Measurements from ENCODE around the gene JAKMIP3. TPM values are rescaled to one million over a fixed set of nuclear protein-coding genes. Genes with fewer than 3 reads are reported as not detected.
A peak's percentile ranks its signal among the peaks of the same experiment; 100 is the strongest.
"Not testable (repeated sequence)": the region's sequence is repeated elsewhere in the genome, so short reads cannot be mapped to it uniquely, and the experiment has no call there.

JAKMIP3 gene
- total RNA-seq, 1 experiment from 2014 or later = 0.03 TPM

- DNase-seq (ENCODE audit: low read depth, low spot score) = no peak
- in situ Hi-C loops (cut with HindIII; ENCODE audit: low pct_unique_long_range_greater_than_20kb, low sequenced_read_pairs) = no loop called here
Observed at GRCh38 chr10:132078746-132079345, 13.1 kb downstream of the JAKMIP3 start.

DNA sequence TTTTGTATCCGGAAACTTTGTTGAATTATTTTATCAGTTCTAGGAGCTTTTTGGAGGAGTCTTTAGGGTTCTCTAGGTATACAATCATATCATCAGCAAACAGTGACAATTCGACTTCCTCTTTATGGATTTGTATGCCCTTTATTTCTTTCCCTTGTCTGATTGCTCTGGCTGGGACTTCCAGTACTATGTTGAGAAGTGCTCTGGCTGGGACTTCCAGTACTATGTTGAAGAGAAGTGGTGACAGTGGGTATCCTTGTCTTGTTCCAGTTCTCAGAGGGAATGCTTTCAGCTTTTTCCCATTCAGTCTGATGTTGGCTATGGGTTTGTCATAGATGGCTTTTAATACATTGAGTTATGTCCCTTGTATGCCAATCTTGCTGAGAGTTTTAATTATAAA lies 18.6 kb downstream of the JAKMIP3 start:
- in situ Hi-C loops (cut with HindIII; ENCODE audit: low pct_unique_long_range_greater_than_20kb, low sequenced_read_pairs); DNase-seq (ENCODE audit: low read depth, low spot score): not testable (repeated sequence)

DNA sequence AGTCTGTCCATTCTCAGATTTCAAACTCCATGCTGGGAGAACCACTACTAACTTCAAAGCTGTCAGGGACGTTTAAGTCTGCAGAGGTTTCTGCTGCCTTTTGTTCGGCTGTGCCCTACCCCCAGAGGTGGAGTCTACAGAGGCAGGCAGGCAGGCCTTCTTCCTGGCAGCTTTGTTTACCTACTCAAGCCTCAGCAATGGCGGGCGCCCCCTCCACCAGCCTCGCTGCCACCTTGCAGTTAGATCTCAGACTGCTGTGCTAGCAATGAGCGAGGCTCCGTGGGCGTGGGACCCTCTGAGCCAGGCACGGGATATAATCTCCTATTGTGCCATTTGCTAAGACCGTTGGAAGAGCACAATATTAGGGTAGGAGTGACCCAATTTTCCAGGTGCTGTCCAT lies 27.5 kb downstream of the JAKMIP3 start:
- in situ Hi-C loops (cut with HindIII; ENCODE audit: low pct_unique_long_range_greater_than_20kb, low sequenced_read_pairs); DNase-seq (ENCODE audit: low read depth, low spot score): not testable (repeated sequence)

DNA sequence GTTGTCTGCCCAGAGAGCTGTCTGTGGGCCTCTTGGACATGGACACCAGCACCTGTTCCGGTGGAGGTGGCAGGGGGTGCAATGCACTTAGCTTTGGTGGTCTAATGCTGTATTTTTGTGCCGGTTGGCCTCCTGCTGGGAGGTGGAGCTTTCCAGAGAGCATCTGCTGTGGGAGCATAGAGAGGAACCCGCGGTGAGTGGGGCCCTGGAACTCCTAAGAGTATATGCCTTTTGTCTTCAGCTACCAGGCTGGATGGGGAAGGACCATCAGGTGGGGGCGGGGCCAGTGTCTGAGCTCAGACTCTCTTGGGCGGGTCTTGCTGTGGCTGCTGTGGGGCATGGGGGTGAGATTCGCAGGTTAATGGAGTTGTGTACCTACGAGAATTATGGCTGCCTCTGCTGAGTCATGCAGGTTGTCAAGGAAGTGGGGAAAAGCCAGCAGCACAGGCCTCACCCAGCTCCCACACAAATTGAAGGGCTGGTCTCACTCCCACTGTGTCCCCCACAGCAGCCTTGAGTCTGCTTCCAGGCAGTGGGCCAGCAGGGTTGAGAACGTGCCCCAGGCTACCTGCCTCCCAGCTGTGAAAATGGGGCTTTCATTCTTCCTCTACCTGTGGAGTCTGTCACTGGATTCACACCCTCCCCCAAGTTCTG lies 29.0 kb downstream of the JAKMIP3 start:
- no peak for DNase-seq (ENCODE audit: low read depth, low spot score)
- in situ Hi-C loops (cut with HindIII; ENCODE audit: low pct_unique_long_range_greater_than_20kb, low sequenced_read_pairs) = no loop called here

GRCh38 chr10:132095403-132096113 lies 29.8 kb downstream of the JAKMIP3 start:
- in situ Hi-C loops (cut with HindIII; ENCODE audit: low pct_unique_long_range_greater_than_20kb, low sequenced_read_pairs) = no loop called here
- DNase-seq (ENCODE audit: low read depth, low spot score) = no peak

DNA sequence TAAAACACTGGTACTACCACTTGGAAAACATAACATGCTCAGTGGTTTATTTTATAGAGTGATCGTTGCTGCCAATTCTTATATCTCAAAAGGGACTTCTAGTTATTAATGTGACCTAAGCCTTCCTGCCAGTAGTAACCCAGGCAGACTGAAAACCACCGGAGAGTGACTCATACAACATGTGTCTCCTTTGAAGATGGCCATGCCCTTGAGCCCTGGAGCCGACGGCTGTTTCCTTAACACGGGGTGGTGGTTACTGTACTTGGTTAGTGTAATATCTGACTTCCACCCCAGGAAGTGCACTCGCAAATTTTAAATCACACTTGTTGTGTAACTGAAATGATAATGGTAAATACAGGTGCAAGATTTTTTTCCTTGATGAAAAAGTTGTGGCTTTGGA lies 30.5 kb downstream of the JAKMIP3 start:
- peak; percentile 40 for DNase-seq (ENCODE audit: low read depth, low spot score)
- in situ Hi-C loops (cut with HindIII; ENCODE audit: low pct_unique_long_range_greater_than_20kb, low sequenced_read_pairs) = no loop called here

GRCh38 chr10:132096863-132097478 lies 31.2 kb downstream of the JAKMIP3 start:
- no peak for DNase-seq (ENCODE audit: low read depth, low spot score)
- in situ Hi-C loops (cut with HindIII; ENCODE audit: low pct_unique_long_range_greater_than_20kb, low sequenced_read_pairs) = no loop called here

GRCh38 chr10:132097609-132098377 lies 32.0 kb downstream of the JAKMIP3 start:
- in situ Hi-C loops (cut with HindIII; ENCODE audit: low pct_unique_long_range_greater_than_20kb, low sequenced_read_pairs) = no loop called here

GRCh38 chr10:132098539-132099388 lies 33.0 kb downstream of the JAKMIP3 start:
- in situ Hi-C loops (cut with HindIII; ENCODE audit: low pct_unique_long_range_greater_than_20kb, low sequenced_read_pairs) = no loop called here
- DNase-seq (ENCODE audit: low read depth, low spot score) = no peak

More at GRCh38 chr10:132097609-132098377, 32.0 kb downstream of the JAKMIP3 start:
- DNase-seq (ENCODE audit: low read depth, low spot score) = no peak

GRCh38 chr10:132099389-132100090 lies 33.8 kb downstream of the JAKMIP3 start:
- in situ Hi-C loops (cut with HindIII; ENCODE audit: low pct_unique_long_range_greater_than_20kb, low sequenced_read_pairs) = no loop called here
- DNase-seq (ENCODE audit: low read depth, low spot score) = no peak

GRCh38 chr10:132100091-132100481 lies 34.3 kb downstream of the JAKMIP3 start:
- in situ Hi-C loops (cut with HindIII; ENCODE audit: low pct_unique_long_range_greater_than_20kb, low sequenced_read_pairs) = no loop called here
- DNase-seq (ENCODE audit: low read depth, low spot score) = no peak

DNA sequence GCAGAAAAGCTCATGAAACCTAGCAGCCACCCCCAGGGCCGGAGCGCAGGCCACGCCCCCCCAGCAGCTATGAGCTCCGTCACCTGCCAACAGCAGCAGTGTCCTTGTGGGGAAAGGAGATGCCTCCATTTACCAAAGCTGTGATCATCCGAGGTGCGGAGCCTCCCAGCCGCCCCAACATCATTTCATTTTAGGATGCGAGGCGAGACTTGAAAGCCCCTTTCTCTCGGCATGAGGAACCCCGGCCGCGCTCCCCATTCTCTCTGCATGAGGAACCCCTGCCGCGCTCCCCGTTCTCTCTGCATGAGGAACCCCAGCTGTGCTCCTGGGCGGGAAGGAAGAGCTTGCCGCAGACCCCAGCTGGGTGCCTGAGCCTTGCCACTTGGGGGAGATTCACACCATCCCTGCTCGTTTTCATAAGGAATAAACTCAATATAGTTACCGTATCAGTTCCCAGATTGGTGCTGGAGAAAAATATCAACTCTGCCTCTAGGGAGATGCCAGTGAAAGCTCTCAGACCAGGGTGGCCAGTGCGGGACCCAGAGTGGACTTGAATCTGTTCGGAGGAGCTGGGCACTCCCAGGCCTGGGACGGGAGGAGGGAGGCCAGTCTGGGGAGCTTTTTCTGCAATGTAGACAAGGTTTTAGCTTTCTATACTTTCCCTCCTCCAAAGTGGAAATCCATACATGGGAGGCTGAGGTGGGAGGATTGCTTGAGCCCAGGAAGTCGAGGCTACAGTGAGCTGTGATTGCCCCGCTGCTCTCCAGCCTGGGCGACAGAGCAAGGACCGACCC lies 35.0 kb downstream of the JAKMIP3 start:
- DNase-seq (ENCODE audit: low read depth, low spot score) = no peak
- in situ Hi-C loops (cut with HindIII; ENCODE audit: low pct_unique_long_range_greater_than_20kb, low sequenced_read_pairs) = no loop called here

GRCh38 chr10:132101529-132101928 lies 35.8 kb downstream of the JAKMIP3 start:
- in situ Hi-C loops (cut with HindIII; ENCODE audit: low pct_unique_long_range_greater_than_20kb, low sequenced_read_pairs) = no loop called here

DNA sequence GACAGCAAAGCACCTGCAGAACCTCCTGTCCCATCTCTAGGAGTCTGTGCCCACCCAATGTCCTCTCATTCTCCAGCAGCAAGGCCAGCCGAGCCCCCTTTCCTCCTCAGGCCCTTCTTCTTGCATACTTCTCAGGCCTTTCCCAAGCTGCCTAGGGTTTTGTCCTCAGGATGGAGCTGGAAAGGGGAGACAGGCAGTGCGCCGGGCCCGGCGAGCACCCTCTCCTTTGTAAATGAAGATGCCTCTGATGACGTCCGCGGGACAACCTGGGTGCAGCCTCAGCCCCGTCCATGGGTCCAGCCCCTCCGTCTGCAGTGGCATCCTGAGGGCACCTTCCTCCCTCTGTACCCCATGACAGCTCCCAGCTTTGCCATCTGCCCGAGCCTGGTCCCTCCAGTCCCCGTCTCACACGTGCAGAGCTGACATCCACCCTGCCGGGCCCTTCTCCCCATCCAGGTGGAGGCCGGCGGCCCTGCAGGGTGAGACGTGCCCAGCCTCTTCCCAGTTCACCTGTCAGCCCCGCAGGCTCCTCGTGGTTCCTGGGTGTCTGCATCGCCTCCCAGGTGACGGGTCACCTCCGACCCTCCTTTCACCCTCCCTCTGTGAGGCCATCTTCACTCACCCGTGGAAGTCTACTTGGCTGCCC lies 36.4 kb downstream of the JAKMIP3 start:
- in situ Hi-C loops (cut with HindIII; ENCODE audit: low pct_unique_long_range_greater_than_20kb, low sequenced_read_pairs) = no loop called here
- no peak for DNase-seq (ENCODE audit: low read depth, low spot score)

More at GRCh38 chr10:132101529-132101928, 35.8 kb downstream of the JAKMIP3 start:
- peak; percentile 3 for DNase-seq (ENCODE audit: low read depth, low spot score)

DNA sequence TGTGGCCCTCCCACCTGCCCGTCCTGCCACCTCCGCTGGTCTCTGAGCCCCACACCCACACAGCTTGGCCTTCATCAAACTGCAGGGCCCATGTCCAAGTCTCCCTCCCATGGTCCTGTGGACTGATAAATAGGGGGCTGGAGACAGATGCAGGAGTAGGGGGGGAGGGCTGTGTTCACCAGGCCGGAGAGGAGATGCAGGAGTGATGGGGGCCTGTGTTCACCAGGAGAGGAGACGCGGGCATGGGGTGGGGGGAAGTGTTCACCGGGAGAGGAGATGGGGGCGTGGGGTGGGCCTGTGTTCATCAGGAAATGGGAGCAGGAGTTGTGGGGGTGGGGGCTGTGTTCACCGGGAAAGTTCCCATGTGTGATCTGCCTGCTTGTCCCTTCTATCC lies 37.0 kb downstream of the JAKMIP3 start:
- in situ Hi-C loops (cut with HindIII; ENCODE audit: low pct_unique_long_range_greater_than_20kb, low sequenced_read_pairs) = no loop called here
- DNase-seq (ENCODE audit: low read depth, low spot score) = no peak
